GM12892 (cell line): Measurements from ENCODE around the gene DYNC1H1.

Experiments
- DNase-seq: peaks from one replicate; pipeline ENCODE4 v3.0.0; 2011; ENCODE audit not compliant: insufficient read length
- FAIRE-seq: peaks from 2 replicates; lab custom pipeline; 2011; peaks lifted over from hg19 to GRCh38; lab: Jason Lieb, UNC
- POLR2A ChIP-seq: IDR thresholded peaks from 2 replicates; pipeline ENCODE4 v1.6.1; 2011; ENCODE audit warnings: low read depth, low read length, control low read depth
- POLR2AphosphoS5 ChIP-seq: IDR thresholded peaks from 2 replicates; pipeline ENCODE4 v1.6.1; 2011; ENCODE audit warnings: low read depth, low read length, control low read depth
- TAF1 ChIP-seq: IDR thresholded peaks from 2 replicates; pipeline ENCODE4 v1.6.1; 2011; ENCODE audit warnings: low read depth, mild to moderate bottlenecking, control low read depth, low read length, borderline replicate concordance

Gene DYNC1H1

DNA sequence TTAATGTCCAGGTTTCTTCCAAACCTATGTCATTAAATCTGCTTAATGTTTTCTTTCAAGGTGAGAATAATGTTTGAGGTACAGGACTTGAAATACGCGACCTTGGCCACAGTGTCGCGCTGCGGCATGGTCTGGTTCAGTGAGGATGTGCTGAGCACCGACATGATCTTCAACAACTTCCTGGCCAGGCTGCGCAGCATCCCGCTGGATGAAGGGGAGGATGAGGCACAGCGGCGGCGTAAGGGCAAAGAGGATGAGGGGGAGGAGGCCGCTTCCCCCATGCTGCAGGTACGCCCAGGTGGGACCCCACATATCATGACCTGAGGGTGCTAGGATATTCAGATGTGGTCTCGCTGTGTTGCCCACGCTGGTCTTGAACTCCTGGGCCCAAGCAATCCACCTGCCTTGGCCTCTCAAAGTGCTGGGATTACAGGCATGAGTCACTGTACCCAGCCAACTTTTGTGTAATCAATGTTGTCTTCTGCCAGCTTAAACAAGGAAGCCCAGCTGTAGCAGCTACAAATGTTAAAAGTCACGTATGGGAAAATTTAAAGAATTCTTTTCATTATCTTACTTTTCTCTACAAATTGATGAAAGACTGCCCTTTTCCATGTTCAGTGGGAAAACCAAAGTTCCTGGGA is 50.8 kb downstream of the DYNC1H1 start:
- DNase-seq: no peak
- FAIRE-seq: no peak
- TF ChIP-seq POLR2A: no peak

GRCh38 chr14:102015771-102016170 is 51.4 kb downstream of the DYNC1H1 start:
- no peak for FAIRE-seq
- TF ChIP-seq POLR2A (no peak), TAF1 (no peak), POLR2AphosphoS5 (no peak)

DNA sequence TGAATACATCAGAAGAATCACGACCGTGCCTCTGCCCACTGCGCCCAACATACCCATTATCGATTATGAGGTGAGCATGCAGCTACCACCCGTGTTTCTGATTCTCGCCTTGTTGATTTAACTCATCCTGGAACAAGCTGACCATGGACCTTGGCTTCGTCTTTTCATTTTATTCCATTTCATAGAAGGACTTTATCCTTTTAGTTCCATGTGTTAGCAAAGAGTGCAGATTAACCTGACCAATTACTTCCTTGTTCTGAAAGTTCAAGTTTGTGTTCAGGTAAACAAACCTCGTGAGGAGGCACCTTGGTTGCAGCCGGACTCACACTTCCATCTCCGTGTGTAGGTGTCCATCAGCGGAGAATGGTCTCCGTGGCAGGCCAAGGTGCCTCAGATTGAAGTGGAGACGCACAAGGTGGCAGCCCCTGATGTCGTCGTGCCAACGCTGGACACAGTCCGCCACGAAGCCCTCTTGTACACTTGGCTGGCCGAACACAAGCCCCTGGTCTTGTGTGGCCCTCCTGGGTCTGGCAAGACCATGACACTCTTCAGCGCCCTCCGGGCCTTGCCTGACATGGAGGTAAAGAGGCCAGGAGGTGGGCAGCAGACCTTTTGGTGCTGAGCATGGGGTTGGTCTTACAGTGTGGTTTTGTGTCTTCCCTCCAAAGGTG is 52.2 kb downstream of the DYNC1H1 start:
- DNase-seq (no peak), FAIRE-seq (no peak)
- no peak for TF ChIP-seq TAF1
- no peak for TF ChIP-seq POLR2AphosphoS5
- no peak for TF ChIP-seq POLR2A

More at GRCh38 chr14:102015771-102016170, 51.4 kb downstream of the DYNC1H1 start:
- DNase-seq: no peak

DNA sequence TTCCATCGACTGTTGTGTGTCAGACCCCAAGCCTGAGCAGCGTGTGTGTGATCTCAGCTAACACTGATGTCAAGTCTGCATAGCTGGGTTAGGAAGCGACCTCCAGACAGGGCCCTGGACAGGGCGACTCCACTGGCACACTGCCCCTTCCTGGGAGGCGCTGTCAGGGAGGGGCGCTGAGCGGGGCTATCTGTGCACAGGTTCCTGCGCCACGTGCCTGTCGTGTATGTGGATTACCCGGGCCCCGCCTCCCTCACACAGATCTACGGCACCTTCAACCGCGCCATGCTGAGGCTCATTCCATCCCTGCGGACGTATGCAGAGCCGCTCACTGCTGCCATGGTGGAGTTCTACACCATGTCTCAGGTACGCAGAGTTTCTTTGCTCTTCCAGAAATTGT is 53.9 kb downstream of the DYNC1H1 start:
- FAIRE-seq (no peak), DNase-seq (no peak)
- TF ChIP-seq POLR2A: no peak
- no peak for TF ChIP-seq TAF1
- no peak for TF ChIP-seq POLR2AphosphoS5

DNA sequence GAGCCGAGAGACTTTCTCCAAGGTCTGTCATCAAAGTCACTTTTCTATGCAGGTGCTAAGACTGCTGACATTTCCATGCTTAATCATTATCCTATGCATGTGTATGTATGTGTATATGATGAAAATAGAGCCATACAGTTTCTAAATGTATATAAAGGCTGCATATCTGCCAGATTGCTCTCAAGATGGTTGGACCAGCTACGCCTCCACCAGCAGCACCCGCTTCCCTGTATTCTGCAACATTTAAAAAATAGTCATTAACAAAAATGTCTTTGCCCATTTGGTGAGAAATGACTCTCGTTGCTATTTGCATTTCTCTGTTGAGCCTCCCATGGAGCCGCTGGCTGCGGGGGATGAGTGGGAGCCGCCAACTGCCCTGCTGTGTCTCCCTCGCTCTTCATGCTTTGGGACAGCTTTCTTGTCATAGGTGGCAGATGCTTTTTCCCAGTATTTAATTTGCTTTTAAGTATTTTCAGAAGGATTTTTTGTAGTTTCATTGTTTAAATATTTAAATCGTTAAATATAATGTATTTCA is 54.7 kb downstream of the DYNC1H1 start:
- TF ChIP-seq POLR2A: no peak
- DNase-seq (no peak), FAIRE-seq (no peak)

GRCh38 chr14:102020058-102020971 is 55.9 kb downstream of the DYNC1H1 start:
- FAIRE-seq (no peak), DNase-seq (no peak)
- TF ChIP-seq POLR2A (no peak), POLR2AphosphoS5 (no peak), TAF1 (no peak)

- FAIRE-seq (no peak), DNase-seq (no peak)
- TF ChIP-seq TAF1 (no peak), POLR2AphosphoS5 (no peak), POLR2A (no peak)
Measured at GRCh38 chr14:102026934-102027333, 62.6 kb downstream of the DYNC1H1 start.

DNA sequence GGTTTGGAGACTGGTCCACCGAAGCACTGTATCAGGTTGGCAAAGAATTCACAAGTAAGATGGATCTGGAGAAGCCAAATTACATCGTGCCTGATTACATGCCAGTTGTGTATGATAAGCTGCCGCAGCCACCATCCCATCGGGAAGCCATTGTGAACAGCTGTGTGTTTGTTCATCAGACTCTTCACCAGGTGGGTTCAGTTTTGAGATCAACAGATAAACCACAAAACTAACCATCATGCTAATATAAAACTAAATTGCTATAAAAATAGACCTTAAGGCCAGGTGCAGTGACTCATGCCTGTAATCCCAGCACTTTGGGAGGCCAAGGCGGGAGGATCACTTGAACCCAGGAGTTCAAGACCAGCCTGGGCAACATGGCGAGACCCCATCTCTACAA is 63.6 kb downstream of the DYNC1H1 start:
- FAIRE-seq: no peak
- no peak for TF ChIP-seq POLR2AphosphoS5
- no peak for TF ChIP-seq POLR2A
- TF ChIP-seq TAF1: no peak

DNA sequence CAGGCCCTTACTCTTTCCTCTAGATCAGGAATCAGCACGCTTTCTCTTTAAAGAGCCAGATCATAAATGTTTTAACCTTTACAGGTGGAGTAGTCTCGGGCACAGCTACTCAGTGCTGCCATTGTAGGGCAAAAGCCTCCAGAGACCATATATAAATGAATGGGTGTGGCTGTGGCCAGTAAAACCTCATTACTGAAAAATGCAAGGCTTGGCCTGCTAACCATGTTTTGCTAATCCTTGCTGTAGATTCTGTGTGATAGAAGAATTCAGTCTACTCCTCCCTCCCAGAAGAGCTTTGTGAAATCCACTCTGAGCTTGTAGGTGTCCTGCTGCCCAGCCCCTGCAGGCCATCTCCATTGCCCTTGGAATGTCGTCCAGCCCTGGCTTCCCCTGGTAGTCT is 64.4 kb downstream of the DYNC1H1 start:
- no peak for TF ChIP-seq POLR2A
- no peak for TF ChIP-seq TAF1
- no peak for TF ChIP-seq POLR2AphosphoS5
- FAIRE-seq (no peak), DNase-seq (no peak)

More for the DNA sequence above, 63.6 kb downstream of the DYNC1H1 start:
- DNase-seq: no peak

DNA sequence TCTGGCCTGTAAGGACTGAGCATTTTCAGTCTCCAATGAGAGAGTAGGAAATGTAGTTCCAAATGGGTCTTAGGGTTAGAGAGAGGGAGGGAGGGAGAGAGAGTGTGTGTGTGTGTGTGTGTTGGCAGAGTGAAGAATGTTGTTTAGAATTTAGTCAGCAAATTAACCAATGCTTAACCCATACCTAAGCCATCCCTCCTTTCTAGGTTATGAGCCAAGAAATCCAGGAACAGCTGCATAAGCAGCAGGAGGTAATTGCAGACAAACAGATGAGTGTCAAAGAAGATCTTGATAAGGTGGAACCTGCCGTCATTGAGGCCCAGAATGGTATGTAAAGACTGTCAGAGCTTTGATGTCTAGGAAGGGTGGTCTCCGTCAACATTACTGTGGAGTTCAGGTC is 65.6 kb downstream of the DYNC1H1 start:
- no peak for DNase-seq
- no peak for TF ChIP-seq TAF1
- TF ChIP-seq POLR2A: no peak
- no peak for TF ChIP-seq POLR2AphosphoS5
- no peak for FAIRE-seq

DNA sequence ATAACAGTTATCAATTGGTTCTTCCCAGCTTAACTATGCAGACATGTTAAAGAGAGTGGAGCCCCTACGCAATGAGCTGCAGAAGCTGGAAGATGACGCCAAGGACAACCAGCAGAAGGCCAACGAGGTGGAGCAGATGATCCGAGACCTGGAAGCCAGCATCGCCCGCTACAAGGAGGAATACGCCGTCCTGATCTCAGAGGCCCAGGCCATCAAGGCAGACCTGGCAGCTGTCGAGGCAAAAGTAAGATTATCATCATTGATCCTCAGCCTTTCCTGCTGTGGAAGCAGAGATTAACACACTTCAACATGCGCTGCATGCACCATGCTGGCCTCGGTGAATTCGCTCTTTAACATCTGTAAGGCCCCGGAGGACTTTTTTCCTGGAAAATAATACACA is 68.9 kb downstream of the DYNC1H1 start:
- FAIRE-seq (no peak), DNase-seq (no peak)
- TF ChIP-seq POLR2AphosphoS5: no peak
- TF ChIP-seq TAF1: no peak
- TF ChIP-seq POLR2A: no peak
